Measurements from ENCODE around the gene SCAPER.

SCAPER gene

GRCh38 chr15:76553102-76553501 is 352.0 kb downstream of the SCAPER start:
- TF ChIP-seq, protein P1, sequence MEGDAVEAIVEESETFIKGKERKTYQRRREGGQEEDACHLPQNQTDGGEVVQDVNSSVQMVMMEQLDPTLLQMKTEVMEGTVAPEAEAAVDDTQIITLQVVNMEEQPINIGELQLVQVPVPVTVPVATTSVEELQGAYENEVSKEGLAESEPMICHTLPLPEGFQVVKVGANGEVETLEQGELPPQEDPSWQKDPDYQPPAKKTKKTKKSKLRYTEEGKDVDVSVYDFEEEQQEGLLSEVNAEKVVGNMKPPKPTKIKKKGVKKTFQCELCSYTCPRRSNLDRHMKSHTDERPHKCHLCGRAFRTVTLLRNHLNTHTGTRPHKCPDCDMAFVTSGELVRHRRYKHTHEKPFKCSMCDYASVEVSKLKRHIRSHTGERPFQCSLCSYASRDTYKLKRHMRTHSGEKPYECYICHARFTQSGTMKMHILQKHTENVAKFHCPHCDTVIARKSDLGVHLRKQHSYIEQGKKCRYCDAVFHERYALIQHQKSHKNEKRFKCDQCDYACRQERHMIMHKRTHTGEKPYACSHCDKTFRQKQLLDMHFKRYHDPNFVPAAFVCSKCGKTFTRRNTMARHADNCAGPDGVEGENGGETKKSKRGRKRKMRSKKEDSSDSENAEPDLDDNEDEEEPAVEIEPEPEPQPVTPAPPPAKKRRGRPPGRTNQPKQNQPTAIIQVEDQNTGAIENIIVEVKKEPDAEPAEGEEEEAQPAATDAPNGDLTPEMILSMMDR (IDR thresholded peaks at IDR 0.05; ENCODE audit: control insufficient read depth, extremely low read depth, insufficient read depth), result no peak
- DNase-seq (ENCODE audit: low read depth), result no peak
- H3K4me3 ChIP-seq (ENCODE audit: low read depth, low read length), result no peak overlapping the region

DNA sequence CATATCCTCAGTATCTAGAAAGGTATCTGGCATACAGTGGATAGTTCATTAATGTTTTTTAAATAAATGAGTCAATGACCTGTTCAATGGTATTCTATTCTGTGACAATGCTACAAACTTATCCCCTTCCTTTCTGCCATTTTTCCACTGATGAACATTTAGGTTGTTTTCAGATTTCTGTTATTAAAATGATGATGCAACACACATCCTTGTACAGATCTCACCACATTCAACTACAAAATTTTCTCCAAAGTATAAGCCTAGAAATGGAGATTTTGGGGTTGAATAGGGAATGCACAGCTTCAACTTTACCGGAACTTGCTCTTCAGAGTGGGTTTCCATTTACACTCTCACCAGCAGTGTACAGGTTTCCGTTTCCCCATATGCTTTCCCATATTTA is 358.3 kb downstream of the SCAPER start:
- no peak for DNase-seq (ENCODE audit: low read depth)
- H3K4me3 ChIP-seq (ENCODE audit: low read depth, low read length), result no peak overlapping the region
- TF ChIP-seq, protein P1 (IDR thresholded peaks at IDR 0.05; ENCODE audit: control insufficient read depth, extremely low read depth, insufficient read depth), result no peak

DNA sequence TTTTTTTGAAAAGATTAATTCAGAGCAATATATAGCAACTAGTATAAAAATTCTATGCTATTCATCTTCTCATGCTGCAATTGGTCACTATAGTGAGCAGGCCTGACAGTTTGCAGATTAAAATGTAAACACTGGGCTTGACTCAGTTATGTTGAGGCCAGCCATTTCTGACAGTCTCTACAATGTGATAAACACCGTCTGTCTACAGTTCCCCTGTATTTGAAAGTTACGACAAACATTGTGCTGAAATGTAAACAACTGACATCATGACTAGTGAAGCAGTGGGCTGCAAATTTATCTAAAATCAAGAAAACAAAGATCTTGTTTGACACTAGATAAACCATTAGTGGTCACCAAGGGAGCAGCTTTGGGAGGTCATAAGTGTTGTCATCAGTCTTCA is 371.1 kb downstream of the SCAPER start:
- no peak for DNase-seq (ENCODE audit: low read depth)
- H3K4me3 ChIP-seq (ENCODE audit: low read depth, low read length), result no peak overlapping the region

GRCh38 chr15:76533060-76533820 is 371.9 kb downstream of the SCAPER start:
- TF ChIP-seq, protein P1 (IDR thresholded peaks at IDR 0.05; ENCODE audit: control insufficient read depth, extremely low read depth, insufficient read depth), result no peak
- peak; percentile 88 for DNase-seq (ENCODE audit: low read depth)
- H3K4me3 ChIP-seq (ENCODE audit: low read depth, low read length), result no peak overlapping the region

More for the DNA sequence above, 371.1 kb downstream of the SCAPER start:
- TF ChIP-seq, protein P1 (IDR thresholded peaks at IDR 0.05; ENCODE audit: control insufficient read depth, extremely low read depth, insufficient read depth), result no peak

DNA sequence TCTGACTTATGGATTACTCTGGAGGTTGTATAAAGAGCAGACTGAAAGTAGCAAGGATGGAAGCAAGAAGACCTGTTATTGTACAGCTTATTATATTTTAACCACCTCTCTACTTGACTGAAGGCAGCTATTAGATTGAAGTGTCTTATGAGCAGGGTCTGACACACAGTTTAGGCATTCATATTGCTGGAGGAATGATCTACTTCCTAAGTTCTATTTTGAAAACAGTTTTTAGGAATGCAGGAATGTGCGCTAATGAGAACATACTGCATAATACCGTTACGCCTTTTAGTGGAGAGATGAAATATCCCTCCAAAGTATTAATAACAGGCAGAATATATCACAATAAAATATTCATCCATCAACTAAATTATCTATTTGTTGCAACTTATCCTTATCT is 375.2 kb downstream of the SCAPER start:
- TF ChIP-seq, protein P1 (IDR thresholded peaks at IDR 0.05; ENCODE audit: control insufficient read depth, extremely low read depth, insufficient read depth), result no peak
- DNase-seq (ENCODE audit: low read depth), result no peak
- no peak overlapping the region for H3K4me3 ChIP-seq (ENCODE audit: low read depth, low read length)

- DNase-seq (ENCODE audit: low read depth), result no peak
- H3K4me3 ChIP-seq (ENCODE audit: low read depth, low read length), result no peak overlapping the region
- TF ChIP-seq, protein P1 (IDR thresholded peaks at IDR 0.05; ENCODE audit: control insufficient read depth, extremely low read depth, insufficient read depth), result no peak
Measured at GRCh38 chr15:76526111-76526510, 379.0 kb downstream of the SCAPER start.

DNA sequence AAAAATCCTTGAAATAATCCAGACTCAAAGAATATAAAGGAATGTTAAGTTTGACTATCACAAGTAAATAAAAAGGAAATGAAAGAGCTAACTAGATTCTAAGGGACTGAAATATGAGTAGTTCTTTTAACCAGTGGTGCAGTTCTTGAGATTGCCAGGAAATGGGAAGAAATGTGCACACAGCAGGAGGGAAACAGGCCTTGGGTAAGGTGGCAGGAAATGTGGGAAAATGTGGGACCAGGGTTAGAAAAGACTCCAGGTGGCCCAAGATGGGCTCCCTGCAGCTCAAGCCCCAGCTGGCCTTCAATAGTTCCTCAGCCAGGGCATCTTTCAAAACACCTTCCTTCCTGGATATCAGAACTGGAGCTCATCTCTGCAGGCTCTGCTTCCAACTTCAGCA is 387.2 kb downstream of the SCAPER start:
- DNase-seq (ENCODE audit: low read depth), result no peak
- TF ChIP-seq, protein P1 (IDR thresholded peaks at IDR 0.05; ENCODE audit: control insufficient read depth, extremely low read depth, insufficient read depth), result no peak

More for the DNA sequence above, 387.2 kb downstream of the SCAPER start:
- no peak overlapping the region for H3K4me3 ChIP-seq (ENCODE audit: low read depth, low read length)
